GM12892 (cell line): ENCODE results near the gene PHEX.

Experiments
- POLR2A ChIP-seq: IDR thresholded peaks from 2 replicates; pipeline ENCODE4 v1.6.1; 2011; ENCODE audit warnings: low read depth, low read length, control low read depth
- POLR2AphosphoS5 ChIP-seq: IDR thresholded peaks from 2 replicates; pipeline ENCODE4 v1.6.1; 2011; ENCODE audit warnings: low read depth, low read length, control low read depth

- TF ChIP-seq POLR2AphosphoS5 (no peak), POLR2A (no peak)
Measured at GRCh38 chrX:22032506-22032905, 381 bp downstream of the PHEX start.
